HL-60 (cell line): ENCODE data around the gene IGF1.
A peak's percentile ranks its signal among the peaks of the same experiment; 100 is the strongest.
"Not testable (repeated sequence)": the region's sequence is repeated elsewhere in the genome, so short reads cannot be mapped to it uniquely, and the experiment has no call there.

Source experiments
- DNase-seq, 2 experiments: peaks; one replicate each; pipeline ENCODE4 v3.0.0-alpha.2; 2010 to 2020; ENCODE audit warnings: low read depth in 1 of 2, low spot score in 1 of 2
- H3K27ac ChIP-seq: fragments of 250-450 bp; sonication (Bioruptor Pico); replicated peaks from 2 replicates; pipeline ENCODE4 v1.5.1; 2020; ENCODE audit warnings: mild to moderate bottlenecking, moderate library complexity
- H3K27me3 ChIP-seq: fragments of 250-450 bp; sonication (Bioruptor Pico); 2 replicates; pipeline ENCODE4 v1.5.1; 2021; ENCODE audit warnings: mild to moderate bottlenecking, moderate library complexity; ENCODE audit not compliant: insufficient read depth, poor library complexity, severe bottlenecking
- H3K4me3 ChIP-seq: replicated peaks from 2 replicates; pipeline ENCODE4 v1.5.1; 2011; ENCODE audit warnings: mild to moderate bottlenecking, control low read depth, low read length; ENCODE audit not compliant: insufficient read depth
- GABPA ChIP-seq: IDR thresholded peaks from 2 replicates; pipeline ENCODE4 v1.6.1; 2012; ENCODE audit warnings: low read depth
- POLR2AphosphoS5 ChIP-seq: IDR thresholded peaks from 2 replicates; pipeline ENCODE4 v1.6.1; 2012; ENCODE audit warnings: low read depth
- SPI1 ChIP-seq: IDR thresholded peaks from 2 replicates; pipeline ENCODE4 v1.6.1; 2012; ENCODE audit warnings: low read depth, mild to moderate bottlenecking, borderline replicate concordance
- TF ChIP-seq, protein P1 (sequence below): IDR thresholded peaks from one replicate; pipeline ENCODE4 v1.5.1; 2011; ENCODE audit warnings: low read length, control low read depth, inconsistent platforms; ENCODE audit not compliant: insufficient read depth
- TF ChIP-seq, protein P2 (sequence below): IDR thresholded peaks from 2 replicates; pipeline ENCODE4 v1.6.1; 2012; ENCODE audit warnings: low read depth; ENCODE audit not compliant: insufficient replicate concordance

IGF1 gene

DNA sequence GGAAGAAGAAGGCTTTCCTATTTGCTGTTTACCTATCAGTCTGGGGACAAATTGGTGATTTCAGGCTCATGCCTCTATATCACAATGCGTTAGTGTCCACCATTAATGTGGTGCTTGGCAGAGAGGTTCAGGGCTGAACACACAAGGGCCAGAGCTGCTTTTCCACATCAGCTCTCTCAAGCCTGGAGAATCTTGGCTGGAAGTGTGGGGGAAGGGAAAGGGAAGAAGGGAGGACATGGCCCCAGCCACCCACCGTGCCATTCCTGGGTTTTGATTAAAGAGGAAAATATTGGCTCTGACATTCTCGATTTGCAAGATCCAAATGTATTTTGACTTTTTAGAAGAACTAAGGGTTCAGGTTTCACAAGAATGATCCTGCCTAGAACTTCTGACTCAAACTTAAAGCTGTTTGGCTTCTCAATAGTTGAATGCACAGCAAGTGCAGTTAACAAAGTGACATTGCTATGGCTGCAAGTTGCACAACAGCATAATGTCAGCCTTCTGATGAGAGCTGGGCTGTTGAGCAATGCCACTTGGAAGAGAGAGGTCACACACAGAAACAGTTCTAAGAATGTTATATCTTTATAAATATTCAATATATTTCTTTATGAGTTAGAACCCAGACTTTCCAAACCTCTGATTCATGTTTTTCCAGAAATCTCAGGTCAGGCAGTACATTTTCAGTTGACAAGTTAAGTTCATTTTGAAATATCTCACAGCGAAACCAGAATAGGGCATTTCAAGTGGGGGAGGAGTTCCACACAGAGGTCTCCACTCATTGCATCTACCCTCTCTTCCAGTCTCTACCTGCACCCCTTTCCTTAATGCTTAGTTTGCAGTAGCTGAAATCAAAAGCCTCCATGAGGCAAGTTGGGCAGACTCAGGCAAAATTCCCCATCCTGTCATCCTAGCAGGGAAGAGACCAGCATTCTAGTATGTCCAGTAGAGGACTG lies 25.3 kb downstream of the IGF1 start:
- H3K4me3 ChIP-seq, result no peak overlapping the region
- TF ChIP-seq GABPA (no peak), SPI1 (no peak), POLR2AphosphoS5 (no peak)
- TF ChIP-seq, protein P1, sequence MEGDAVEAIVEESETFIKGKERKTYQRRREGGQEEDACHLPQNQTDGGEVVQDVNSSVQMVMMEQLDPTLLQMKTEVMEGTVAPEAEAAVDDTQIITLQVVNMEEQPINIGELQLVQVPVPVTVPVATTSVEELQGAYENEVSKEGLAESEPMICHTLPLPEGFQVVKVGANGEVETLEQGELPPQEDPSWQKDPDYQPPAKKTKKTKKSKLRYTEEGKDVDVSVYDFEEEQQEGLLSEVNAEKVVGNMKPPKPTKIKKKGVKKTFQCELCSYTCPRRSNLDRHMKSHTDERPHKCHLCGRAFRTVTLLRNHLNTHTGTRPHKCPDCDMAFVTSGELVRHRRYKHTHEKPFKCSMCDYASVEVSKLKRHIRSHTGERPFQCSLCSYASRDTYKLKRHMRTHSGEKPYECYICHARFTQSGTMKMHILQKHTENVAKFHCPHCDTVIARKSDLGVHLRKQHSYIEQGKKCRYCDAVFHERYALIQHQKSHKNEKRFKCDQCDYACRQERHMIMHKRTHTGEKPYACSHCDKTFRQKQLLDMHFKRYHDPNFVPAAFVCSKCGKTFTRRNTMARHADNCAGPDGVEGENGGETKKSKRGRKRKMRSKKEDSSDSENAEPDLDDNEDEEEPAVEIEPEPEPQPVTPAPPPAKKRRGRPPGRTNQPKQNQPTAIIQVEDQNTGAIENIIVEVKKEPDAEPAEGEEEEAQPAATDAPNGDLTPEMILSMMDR, result no peak
- TF ChIP-seq, protein P2, sequence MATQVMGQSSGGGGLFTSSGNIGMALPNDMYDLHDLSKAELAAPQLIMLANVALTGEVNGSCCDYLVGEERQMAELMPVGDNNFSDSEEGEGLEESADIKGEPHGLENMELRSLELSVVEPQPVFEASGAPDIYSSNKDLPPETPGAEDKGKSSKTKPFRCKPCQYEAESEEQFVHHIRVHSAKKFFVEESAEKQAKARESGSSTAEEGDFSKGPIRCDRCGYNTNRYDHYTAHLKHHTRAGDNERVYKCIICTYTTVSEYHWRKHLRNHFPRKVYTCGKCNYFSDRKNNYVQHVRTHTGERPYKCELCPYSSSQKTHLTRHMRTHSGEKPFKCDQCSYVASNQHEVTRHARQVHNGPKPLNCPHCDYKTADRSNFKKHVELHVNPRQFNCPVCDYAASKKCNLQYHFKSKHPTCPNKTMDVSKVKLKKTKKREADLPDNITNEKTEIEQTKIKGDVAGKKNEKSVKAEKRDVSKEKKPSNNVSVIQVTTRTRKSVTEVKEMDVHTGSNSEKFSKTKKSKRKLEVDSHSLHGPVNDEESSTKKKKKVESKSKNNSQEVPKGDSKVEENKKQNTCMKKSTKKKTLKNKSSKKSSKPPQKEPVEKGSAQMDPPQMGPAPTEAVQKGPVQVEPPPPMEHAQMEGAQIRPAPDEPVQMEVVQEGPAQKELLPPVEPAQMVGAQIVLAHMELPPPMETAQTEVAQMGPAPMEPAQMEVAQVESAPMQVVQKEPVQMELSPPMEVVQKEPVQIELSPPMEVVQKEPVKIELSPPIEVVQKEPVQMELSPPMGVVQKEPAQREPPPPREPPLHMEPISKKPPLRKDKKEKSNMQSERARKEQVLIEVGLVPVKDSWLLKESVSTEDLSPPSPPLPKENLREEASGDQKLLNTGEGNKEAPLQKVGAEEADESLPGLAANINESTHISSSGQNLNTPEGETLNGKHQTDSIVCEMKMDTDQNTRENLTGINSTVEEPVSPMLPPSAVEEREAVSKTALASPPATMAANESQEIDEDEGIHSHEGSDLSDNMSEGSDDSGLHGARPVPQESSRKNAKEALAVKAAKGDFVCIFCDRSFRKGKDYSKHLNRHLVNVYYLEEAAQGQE, result no peak
- peak; percentile 65 to 86 for DNase-seq
- H3K27ac ChIP-seq, result no peak overlapping the region
- H3K27me3 ChIP-seq, result no peaks in the 10 kb centered on the region

DNA sequence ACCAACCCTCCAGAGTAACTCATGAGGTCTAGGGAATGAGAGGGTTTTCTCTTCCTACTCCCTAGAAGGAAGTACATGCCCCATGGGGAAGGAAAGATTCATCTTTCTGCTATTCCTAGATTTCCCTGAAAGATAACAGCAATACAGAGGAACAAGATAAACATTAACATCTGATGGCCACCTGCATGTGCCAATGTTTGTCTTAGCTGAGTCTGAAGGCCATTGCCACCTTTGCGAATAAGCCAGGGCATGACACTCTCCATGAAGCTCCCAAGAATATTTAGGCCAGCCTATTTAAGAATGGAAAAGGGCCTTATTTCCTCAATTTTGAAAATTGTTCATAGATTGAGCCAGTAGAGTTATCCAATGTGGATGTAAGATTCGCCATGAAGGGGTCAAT lies 26.0 kb downstream of the IGF1 start:
- no peak overlapping the region for H3K27ac ChIP-seq
- H3K4me3 ChIP-seq, result no peak overlapping the region
- H3K27me3 ChIP-seq, result no peaks in the 10 kb centered on the region
- no peak for DNase-seq
- no peak for TF ChIP-seq POLR2AphosphoS5
- TF ChIP-seq, protein P1, result no peak
- TF ChIP-seq, protein P2, result no peak
- no peak for TF ChIP-seq SPI1
- no peak for TF ChIP-seq GABPA

DNA sequence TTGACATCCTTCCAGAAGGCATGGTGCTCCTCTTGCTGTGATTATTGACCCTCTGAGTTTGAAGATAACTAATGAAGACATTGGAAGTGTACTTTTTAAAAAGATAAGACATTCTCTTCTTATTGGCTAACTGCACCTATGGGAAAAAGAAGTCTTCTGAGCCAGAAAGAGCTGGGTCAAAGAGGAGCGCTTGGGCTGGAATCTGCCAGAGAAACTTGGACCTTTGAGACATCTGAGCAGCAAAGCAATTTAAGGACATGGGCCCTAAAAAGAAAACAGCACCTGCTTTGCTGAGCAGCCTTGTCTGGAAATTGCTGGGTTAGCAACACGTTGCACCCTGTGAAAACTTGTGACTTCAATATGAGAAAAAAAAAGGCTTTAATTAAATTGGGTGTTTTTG lies 27.8 kb downstream of the IGF1 start:
- H3K27me3 ChIP-seq, result no peaks in the 10 kb centered on the region
- no peak for DNase-seq
- no peak overlapping the region for H3K27ac ChIP-seq
- TF ChIP-seq GABPA (no peak), SPI1 (no peak), POLR2AphosphoS5 (no peak)
- TF ChIP-seq, protein P1, result no peak
- TF ChIP-seq, protein P2, result no peak
- H3K4me3 ChIP-seq, result no peak overlapping the region

DNA sequence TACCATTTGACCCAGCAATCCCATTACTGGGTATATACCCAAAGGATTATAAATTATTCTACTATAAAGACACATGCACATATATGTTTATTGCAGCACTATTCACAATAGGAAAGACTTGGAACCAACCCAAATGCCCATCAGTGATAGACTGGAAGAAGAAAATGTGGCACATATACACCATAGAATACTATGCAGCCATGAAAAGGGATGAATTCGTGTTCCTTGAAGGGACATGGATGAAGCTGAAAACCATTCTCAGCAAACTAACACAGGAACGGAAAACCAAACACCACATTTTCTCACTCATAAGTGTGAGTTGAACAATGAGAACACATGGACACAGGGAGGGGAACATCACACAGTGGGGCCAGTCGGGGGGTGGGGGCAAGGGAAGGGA lies 31.3 kb downstream of the IGF1 start:
- DNase-seq, H3K4me3 ChIP-seq, H3K27me3 ChIP-seq, H3K27ac ChIP-seq: not testable (repeated sequence)

DNA sequence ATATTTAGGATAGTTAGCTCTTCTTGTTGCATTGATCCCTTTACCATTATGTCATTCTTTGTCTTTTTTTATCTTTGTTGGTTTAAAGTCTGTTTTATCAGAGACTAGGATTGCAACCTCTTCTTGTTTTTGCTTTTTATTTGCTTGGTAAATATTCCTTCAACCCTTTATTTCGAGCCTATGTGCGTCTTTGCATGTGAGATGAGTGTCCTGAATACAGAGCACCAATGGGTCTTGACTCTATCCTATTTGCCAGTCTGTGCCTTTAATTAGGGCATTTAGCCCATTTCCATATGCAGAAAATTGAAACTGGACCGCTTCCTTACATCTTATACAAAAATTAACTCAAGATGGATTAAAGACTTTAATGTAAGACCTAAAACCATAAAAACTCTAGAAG lies 32.9 kb downstream of the IGF1 start:
- H3K27ac ChIP-seq, H3K4me3 ChIP-seq, DNase-seq, H3K27me3 ChIP-seq: not testable (repeated sequence)
